ENCODE measurements around the gene DYRK1B.
"Not testable (repeated sequence)": the region's sequence is repeated elsewhere in the genome, so short reads cannot be mapped to it uniquely, and the experiment has no call there.

The DYRK1B gene

GRCh38 chr19:39810424-39810823 lies 23.5 kb downstream of the DYRK1B start:
- no peak for DNase-seq (ENCODE audit: low read depth)

- DNase-seq (ENCODE audit: low read depth) = no peak
These were observed 24.6 kb downstream of the DYRK1B start for GRCh38 chr19:39809368-39809767.

GRCh38 chr19:39808688-39809087 lies 25.3 kb downstream of the DYRK1B start:
- DNase-seq (ENCODE audit: low read depth) = not testable (repeated sequence)

- no peak for DNase-seq (ENCODE audit: low read depth)
These were observed 26.1 kb downstream of the DYRK1B start for GRCh38 chr19:39807846-39808364.

- DNase-seq (ENCODE audit: low read depth) = no peak
These were observed 28.9 kb downstream of the DYRK1B start for GRCh38 chr19:39805104-39805503.

- no peak for DNase-seq (ENCODE audit: low read depth)
These were observed 31.0 kb downstream of the DYRK1B start for GRCh38 chr19:39802958-39803357.

GRCh38 chr19:39797083-39797482 lies 36.9 kb downstream of the DYRK1B start:
- no peak for DNase-seq (ENCODE audit: low read depth)

- no peak for DNase-seq (ENCODE audit: low read depth)
These were observed 37.9 kb downstream of the DYRK1B start for GRCh38 chr19:39796000-39796498.

- DNase-seq (ENCODE audit: low read depth) = no peak
These were observed 39.0 kb downstream of the DYRK1B start for GRCh38 chr19:39795001-39795400.

- peak; percentile 67 for DNase-seq (ENCODE audit: low read depth)
These were observed 40.9 kb downstream of the DYRK1B start for GRCh38 chr19:39792999-39793546.

- DNase-seq (ENCODE audit: low read depth) = no peak
These were observed 45.7 kb downstream of the DYRK1B start for GRCh38 chr19:39788244-39788643.

- no peak for DNase-seq (ENCODE audit: low read depth)
These were observed 53.1 kb downstream of the DYRK1B start for GRCh38 chr19:39780894-39781293.

- DNase-seq (ENCODE audit: low read depth) = peak; percentile 12
These were observed 55.2 kb downstream of the DYRK1B start, which contains the start of gene LEUTX for GRCh38 chr19:39778763-39779162. TSS of gene LEUTX (plus strand) at chr19:39778854. CDS start at chr19:39778921, 67 bp downstream.
